A172 (cell line): ENCODE results near the gene MYRF. TPM values are rescaled to one million over a fixed set of nuclear protein-coding genes. Genes with fewer than 3 reads are reported as not detected.

ENCODE experiments used
- DNase-seq: peaks from one replicate; pipeline ENCODE4 v3.0.0-alpha.2; 2015; ENCODE audit warnings: low spot score
- total RNA-seq: library from RNA; depleted of rRNA; stranded (reverse); fragments of >200 nt; shearing (Covaris generic); gene quantifications from 2 replicates; pipeline ENCODE4 v1.2.3, GENCODE V29; 2014; rRNA removed

Gene MYRF
- 0.98 and 1.4 TPM in 2 replicates for total RNA-seq

DNA sequence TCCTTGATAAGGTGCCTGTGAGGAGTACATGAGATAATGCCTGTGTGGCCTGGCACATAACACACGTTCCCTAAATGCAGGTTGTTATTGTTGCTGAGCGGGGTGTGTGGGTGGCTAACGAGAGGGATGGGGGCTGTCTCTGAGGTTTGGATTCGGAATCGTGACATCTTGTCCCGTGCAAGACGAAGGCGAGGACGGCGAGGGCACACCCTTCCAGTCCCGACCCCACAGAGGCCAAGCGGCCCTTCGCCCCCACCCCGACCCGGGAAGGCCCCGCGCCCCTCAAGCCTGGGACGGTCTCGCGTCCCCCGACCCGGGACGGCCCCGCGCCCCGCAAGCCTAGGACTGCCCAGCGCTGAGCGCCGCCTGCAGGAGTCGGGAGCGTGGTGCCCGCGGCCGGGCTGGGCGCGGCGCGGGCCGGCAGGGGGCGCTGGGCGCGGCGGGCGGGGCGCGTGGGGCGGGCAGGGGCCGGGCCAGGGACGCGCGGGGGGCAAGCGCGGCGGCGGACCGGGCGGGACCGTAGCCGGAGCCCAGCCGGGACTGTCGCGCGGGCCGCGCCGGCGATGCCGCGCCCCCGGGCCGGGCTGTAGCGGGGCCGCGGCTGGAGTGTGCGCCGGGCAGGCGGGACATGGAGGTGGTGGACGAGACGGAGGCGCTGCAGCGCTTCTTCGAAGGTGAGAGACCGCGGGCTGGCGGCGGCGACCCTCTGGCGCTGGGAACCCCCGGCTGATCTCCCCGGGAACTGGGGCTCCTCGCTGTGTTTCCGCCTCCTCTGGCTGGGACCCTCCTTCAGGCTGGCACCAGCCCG lies at the start of gene MYRF:
Gene MYRF, plus strand, starts transcription at position 520 of the 808 bp plus-strand sequence. Its CDS starts 109 bp downstream, at position 629.
- DNase-seq, result no peak

GRCh38 chr11:61702701-61703312 lies 49.6 kb upstream of the MYRF start:
- DNase-seq, result no peak

GRCh38 chr11:61704838-61705237 lies 47.6 kb upstream of the MYRF start:
- DNase-seq, result no peak

- DNase-seq, result no peak
These were observed 45.7 kb upstream of the MYRF start for GRCh38 chr11:61706452-61707400.

- DNase-seq, result no peak
These were observed 44.9 kb upstream of the MYRF start for GRCh38 chr11:61707574-61707973.

GRCh38 chr11:61709110-61709509 lies 43.3 kb upstream of the MYRF start:
- no peak for DNase-seq

- no peak for DNase-seq
These were observed 42.9 kb upstream of the MYRF start for GRCh38 chr11:61709572-61709971.

GRCh38 chr11:61710019-61710418 lies 42.4 kb upstream of the MYRF start:
- DNase-seq, result no peak

GRCh38 chr11:61711037-61711436 lies 41.4 kb upstream of the MYRF start:
- DNase-seq, result no peak

DNA sequence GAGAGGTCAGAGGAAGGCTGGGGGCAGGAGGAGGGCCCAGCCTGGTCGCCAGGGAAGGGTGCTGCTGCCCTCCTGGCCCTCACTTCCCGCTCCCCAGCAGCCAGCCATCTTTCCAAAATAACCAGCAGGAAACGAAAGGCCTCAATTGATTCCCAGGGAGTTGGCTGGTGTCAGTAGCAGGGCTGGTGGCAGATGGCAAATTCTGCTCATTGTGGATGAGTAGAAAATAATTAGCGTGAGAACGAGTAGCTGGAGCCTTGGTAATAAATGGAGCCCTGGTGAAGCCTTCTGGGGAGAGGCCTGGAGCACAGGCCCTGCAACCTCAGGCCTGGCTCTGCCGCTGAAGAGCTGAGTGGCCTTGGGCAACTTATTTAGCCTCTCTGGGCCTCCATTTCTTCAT lies 40.9 kb upstream of the MYRF start:
- DNase-seq, result no peak

DNA sequence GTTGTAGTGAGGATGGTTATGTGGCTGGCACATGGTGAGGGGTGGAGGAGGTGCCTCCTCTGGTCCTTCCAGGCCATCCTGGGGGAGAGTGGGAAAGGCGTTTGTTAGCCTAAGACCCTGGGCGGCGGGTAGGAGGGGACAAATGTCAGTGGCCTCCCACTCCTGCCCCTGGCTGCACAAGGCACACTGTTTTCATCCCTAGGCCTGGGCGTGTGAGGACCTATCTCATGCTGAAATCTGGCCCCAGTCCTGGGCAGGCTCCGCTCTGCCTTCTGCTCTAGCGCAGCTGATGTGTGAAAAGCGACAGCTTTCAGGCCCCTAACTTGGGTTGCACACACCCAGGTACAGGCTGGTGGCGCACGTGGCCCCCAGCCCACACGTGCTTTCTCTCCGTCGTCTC lies 40.1 kb upstream of the MYRF start:
- DNase-seq, result no peak

GRCh38 chr11:61712846-61713245 lies 39.6 kb upstream of the MYRF start:
- DNase-seq, result no peak

DNA sequence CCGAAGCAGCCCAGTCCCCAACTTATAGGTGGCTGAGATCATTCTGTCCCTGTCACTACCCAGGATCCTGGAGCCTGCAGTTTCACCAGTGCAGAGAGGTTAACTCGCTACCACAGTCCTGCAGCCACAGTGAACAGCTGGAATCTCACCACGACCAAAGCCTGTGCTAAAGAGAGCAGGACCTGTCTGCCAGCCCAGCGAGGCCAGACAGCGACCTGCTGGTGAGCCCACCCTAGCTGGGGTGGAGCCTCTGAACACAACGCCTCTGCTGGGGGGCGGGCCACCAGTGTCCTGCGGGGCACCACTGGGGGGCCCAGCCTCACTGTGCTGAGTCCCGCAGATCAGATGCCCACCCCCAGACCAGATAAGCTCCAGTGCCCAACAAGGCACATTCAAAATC lies 39.0 kb upstream of the MYRF start:
- DNase-seq, result no peak

DNA sequence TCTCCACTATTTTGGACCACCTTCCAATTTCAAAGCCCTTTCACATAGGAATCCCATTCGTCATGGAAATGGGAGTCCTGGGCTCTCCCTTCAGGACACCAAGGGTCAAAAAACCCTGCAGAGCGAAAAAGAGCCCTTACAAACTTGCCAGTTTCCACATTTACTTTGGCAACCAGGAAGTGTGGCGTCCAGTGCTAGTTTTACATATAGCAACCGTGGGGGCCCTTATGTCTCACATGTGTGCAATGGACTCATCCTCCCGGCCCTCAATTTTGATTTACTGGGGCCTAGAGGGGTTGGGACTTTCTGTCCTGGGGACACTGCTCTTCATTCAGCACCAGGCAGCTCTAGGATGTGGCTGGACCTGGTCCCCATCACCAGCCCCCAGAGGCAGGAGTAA lies 38.5 kb upstream of the MYRF start:
- DNase-seq, result no peak

GRCh38 chr11:61714316-61714715 lies 38.1 kb upstream of the MYRF start:
- no peak for DNase-seq

DNA sequence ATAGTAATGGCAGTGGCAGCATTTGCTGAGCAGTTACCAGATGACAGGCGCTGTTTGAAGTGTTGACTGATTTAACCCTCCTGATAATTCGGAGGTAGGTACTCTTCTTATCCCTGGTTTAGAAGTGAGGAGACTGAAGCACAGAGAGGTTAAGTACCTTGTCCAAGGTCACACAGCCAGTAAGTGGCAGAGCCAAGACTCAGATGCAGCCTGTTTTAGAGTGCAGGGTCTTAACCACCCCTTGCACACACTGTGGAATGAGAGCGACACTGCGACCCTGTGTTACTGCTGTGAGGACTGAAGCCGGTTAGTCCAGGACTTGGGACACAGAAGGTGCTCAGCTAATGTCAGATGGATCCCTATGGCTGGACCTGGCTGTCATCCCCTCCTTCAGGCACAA lies 37.5 kb upstream of the MYRF start:
- no peak for DNase-seq

GRCh38 chr11:61715867-61716266 lies 36.6 kb upstream of the MYRF start:
- no peak for DNase-seq

DNA sequence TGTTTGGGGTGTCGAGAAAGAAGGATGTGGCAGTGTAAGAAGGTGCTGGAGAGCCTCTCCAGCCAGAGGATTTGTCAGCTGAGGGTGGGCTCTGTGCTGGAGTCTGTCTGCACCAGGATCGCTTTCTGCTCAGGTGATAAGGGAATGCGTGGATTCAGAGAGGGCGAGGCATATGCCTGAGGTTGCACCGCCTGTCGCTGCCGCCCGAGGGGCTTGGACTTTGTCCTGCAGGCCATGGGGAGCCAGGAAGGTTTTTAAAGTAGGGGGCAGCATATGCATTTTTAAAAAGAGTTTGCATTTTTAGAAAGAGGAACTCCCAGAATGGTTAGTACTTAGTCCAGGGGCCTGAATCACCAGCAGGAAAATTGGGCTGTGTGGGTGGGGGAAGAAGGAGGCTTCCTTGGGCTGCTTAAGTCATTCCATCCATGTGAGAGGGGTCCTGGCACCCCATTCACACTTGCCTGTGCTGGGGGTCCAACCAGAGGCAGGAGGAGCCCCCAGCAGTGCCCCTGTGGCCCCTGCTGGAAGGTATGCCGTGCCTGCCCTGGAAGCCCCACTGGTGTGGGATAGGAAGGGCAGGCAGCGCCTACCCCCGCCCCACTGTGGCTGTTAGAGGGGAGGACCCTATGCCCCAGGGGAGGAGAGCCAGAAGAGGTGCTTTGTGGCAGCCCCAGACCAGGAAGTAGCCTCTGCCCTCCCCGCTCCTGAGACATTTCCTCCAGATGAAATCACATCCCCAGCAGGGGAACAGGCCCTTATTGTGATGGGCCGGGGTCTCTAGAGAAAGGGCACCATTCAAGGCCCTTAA lies 35.8 kb upstream of the MYRF start:
- DNase-seq, result no peak

GRCh38 chr11:61717286-61718033 lies 35.0 kb upstream of the MYRF start:
- DNase-seq, result no peak

DNA sequence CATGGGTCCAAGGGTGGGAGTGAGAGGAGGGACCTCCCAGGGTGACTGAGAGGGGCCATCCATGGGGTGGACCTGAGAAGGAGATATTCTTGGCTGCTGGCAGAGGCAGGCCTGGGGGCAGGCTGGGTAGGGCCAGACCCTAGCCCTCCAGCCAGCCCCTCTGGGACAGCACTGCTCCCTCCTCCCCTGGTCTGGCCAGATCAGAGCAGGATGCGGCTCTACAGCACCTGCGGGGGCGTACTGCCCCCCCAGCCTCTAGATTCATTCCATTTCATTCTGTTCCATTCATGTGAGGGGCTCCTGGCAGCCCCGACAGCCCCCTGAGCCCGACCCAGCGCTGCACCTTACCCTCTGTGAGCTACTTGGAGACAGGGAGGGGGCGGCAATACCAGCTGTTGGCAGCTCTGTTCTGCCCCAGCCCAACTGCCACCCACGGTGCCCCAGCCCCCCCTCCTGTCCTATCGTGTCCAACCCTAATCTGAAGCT lies 34.3 kb upstream of the MYRF start:
- no peak for DNase-seq
